Measurements from ENCODE around the gene DDX52.

- no peak for TF ChIP-seq ZBTB7A (IDR thresholded peaks at IDR 0.05; ENCODE audit: low read depth)
- no peak for TF ChIP-seq EGR1 (IDR thresholded peaks at IDR 0.05)
- no peak for TF ChIP-seq YY1 (IDR thresholded peaks at IDR 0.05; ENCODE audit: low read depth)
- no peak for TF ChIP-seq CREB1 (IDR thresholded peaks at IDR 0.05; ENCODE audit: low read depth)
- no peak for TF ChIP-seq TCF12 (IDR thresholded peaks at IDR 0.05; ENCODE audit: low read depth)
- no peak for TF ChIP-seq NFIC (IDR thresholded peaks at IDR 0.05)
- no peak for TF ChIP-seq CEBPB (IDR thresholded peaks at IDR 0.05)
Measured at GRCh38 chr17:37574427-37574826, 68.8 kb downstream of the DDX52 start.

Measured in Ishikawa (cell line).